GM19099 (cell line): Measurements from ENCODE around the gene UBE2C.

Experiments used
- POLR2A ChIP-seq: IDR thresholded peaks from 3 replicates; pipeline ENCODE4 v1.6.1; 2011; ENCODE audit warnings: low read depth; ENCODE audit not compliant: insufficient read length; ENCODE audit errors: extremely low read depth

UBE2C gene

DNA sequence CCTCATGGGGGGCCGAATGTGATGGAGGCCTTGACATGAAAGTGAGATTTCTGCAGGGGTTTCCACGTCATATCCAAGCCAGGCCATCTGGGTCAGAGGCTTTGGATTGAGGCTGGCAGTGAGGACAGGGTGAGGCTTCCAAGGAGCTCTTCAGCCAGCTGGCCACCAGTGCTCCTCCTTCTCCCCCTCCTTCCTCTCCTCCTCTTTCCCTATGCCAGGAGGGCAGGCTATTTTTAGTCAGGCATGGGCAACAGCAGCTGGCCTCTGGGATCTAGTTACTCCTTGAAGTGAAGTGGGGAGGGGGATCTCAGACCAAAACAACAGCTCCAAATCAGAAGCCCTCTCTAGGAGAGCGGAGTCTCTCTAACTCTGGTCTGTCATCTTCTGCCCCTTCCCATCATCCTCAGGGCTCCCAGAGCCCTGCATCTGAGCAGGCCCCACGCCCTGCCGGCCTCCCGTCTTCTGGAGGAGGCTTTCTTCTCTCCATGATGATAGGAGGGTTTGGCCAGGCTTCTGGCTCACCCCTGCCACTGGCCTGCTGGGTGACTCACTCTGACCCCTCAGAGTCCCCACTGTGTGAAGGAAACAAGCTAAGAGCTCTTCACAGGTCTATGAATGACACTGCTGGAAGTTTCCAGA lies 14.1 kb downstream of the UBE2C start:
- TF ChIP-seq POLR2A = no peak

DNA sequence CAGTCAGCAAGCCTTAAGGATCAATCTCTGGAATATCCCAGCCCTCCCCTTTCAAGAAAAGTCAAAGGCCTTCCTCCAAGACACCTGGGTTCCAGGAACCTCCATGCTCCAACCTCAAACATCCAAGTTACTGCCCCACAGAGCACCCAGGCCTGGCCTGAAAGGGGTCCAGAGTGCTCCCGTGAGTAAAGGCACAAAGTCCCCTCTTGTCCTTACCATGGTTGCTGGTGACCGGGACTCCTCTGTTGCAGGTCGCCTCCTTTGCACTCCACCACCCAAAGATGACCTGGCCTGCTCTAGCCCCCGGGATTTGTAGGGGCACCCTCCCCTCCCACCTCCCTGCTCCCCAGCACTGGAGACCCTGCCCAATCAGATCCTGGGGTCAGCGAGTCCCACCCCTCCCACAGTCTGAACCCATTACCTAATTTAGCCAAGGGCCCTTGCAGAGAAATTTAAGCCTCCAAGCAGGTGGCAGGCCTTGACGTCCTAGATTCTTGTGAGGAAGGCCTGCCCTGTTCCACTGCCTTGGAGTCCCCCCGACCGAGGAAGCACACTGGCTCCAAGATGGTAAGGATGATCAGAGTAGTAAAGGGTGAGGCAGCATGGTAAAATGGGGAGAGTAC lies 14.7 kb downstream of the UBE2C start, which contains the start of gene TNNC2:
Gene TNNC2 (minus strand): TSS at position 283 of the 623 bp plus-strand sequence. CDS start 64 bp downstream, at position 219.
- TF ChIP-seq POLR2A = no peak

DNA sequence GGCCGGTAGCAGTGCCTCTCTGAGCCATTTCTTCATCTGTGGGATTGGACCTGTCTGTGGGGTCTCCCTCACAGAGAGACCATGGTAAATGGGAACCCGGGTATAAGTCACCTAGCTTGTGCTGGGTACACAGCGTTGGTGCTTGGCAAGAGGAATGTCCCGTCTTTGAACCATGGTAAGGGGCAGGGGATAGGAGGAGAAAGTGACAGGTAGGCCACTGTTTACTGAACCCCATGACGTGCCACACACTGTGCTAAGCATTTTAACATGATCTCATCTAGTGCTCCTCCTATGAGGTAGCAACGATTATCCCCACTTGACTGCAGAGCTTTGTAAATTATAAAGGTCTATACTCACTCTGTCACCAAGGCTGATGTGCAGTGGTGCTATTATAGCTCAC lies 15.3 kb downstream of the UBE2C start:
- no peak for TF ChIP-seq POLR2A

DNA sequence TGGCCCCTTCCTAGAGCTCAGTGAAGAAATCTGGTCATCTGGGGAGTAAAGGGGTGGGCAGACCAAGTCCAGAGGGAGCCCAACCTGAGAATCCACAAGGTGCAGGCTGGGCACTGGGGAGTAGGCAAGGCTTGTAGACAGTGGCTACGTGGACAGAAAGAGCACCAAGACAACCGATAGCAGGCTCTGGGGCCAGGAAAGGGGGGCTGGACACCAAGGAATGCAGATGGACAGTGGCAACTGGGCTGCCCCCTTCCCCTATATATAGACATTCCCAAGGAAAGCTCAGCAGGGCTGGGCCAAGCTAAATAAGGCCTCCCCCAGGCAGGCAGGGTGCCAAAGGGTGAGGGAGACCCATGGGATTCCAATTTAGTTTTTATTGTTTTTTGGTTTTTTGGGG lies 16.1 kb downstream of the UBE2C start:
- TF ChIP-seq POLR2A = no peak

DNA sequence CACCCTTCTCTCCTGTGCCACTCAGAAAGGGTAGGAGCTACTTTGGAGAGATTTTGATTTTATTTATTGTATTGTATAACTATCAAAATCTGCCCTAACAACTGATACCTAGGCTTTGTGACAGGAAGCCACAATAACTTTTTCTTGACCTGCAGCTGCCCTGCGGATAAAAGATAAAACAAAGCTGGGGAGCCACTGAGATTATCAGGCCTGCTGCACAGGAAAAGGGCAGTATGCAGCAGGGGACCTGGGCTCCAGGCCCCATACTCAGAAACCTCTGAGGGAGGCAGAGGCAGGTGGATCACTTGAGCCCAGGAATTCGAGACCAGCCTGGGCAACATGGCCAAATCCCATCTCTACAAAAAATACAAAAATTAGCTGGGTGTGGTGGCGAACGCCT lies 20.2 kb downstream of the UBE2C start:
- TF ChIP-seq POLR2A = no peak

DNA sequence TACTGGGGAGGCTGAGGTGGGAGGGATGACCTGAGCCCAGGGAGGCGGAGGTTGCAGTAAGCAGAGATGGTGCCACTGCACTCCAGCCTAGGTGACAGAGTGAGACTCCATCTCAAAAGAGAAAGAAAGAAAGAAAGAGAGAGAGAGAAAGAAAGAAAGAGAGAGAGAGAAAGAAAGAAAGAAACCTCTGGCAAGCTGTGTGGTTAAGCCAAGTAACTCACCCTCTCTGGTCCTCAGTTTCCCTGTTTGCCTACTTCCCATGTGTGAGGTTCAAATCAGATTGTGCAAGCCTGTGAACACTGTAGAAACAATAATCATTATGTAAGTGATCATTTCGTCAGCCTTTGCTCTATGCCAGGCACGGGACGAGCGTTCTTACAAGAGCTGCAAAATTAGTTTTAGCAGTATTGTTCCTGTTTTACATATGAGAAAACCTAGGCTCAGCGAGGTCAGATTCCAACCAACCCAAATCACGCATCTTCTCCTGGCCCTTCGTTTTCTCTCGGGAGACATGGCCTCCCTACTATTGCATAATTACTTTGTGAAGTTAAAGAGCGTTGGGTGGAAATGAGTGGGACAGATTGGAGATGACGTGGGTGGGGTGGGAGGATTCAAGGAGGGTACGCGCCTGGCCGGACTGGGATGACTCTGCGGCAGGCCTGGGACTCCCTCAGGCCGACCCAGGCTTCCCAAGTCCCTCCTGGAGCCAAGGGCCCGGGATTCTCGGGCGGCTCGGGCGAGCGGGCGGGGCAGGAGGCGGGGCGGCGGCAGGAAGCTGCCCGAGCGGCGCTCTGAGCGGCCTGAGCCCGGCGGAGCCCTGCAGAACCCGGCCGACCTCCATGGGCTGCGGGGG lies 20.8 kb downstream of the UBE2C start, which contains the start of gene SNX21:
Gene SNX21 (plus strand): TSS at position 770 of the 853 bp plus-strand sequence. CDS start 121 bp downstream, outside the sequence.
- TF ChIP-seq POLR2A = no peak

DNA sequence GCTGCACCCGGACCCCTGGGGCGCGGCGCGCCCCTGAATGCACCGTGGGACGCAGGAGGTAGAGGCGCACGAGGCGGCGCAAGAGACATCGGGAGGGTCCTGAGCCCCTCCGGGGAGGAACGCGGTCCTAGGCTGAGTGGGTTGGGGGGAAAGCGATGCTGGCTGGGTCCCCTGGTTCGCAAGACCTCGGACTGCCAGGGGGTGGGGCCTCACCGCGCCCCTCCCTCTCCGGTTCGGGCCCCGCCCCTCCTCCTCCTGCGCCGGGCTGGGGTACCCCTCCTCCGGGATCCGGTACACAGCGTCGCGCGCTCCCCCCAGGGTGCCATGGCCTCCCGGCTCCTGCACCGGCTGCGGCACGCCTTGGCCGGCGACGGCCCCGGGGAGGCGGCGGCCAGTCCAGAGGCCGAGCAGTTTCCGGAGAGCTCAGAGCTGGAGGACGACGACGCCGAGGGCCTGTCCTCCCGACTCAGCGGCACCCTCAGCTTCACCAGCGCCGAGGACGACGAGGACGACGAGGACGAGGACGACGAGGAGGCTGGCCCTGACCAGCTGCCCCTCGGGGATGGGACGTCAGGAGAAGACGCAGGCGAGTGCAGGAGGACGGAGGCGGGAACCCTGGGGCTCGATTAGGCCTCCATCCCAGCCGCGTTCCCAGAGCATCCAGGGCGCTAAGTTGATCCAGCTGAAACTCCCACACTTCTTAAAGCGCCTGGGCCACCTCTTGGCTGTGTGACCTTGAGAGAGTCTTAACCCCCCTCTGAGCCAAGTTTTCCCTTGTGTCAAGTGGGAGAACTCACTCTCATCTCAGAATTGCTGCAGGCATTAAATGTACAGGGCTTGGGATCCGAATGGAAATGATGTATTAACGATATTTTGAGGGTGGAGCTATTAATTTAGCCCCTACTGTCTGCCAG lies 21.7 kb downstream of the UBE2C start:
- no peak for TF ChIP-seq POLR2A

DNA sequence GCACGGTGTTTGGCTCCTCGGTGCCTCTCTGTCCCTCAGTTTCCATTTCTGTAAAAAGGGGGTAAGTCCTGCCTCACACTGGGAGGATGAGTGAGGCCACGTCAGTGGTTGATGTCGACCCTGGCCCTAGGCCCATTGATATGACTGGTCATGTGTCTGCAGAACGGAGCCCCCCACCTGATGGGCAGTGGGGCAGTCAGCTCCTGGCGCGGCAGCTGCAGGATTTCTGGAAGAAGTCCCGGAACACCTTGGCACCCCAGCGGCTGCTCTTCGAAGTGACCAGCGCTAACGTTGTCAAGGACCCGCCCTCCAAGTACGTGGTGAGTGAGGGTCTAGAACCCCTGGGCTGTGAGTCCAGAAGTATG lies 22.3 kb downstream of the UBE2C start:
- TF ChIP-seq POLR2A = no peak

DNA sequence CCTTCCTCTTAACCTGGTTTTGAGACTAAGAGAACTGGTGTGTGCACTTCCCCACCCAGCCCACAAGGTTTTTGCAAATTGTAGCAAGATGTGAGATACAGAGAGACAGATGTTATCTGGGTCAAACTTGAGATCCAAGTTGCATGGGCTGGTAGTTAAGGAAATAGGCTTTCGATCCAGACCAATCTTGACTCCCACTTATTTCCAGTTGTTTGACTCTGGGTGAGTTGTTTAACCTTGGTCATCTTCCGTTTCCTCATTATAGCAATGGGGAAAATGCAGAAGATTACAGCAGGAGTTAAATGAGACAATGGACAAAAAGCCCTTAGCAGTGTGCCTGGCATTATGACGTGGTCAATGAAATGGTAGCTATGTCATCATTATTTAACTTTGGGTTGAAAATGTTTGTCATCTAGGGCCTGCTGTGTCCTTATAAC lies 22.9 kb downstream of the UBE2C start:
- TF ChIP-seq POLR2A = no peak

DNA sequence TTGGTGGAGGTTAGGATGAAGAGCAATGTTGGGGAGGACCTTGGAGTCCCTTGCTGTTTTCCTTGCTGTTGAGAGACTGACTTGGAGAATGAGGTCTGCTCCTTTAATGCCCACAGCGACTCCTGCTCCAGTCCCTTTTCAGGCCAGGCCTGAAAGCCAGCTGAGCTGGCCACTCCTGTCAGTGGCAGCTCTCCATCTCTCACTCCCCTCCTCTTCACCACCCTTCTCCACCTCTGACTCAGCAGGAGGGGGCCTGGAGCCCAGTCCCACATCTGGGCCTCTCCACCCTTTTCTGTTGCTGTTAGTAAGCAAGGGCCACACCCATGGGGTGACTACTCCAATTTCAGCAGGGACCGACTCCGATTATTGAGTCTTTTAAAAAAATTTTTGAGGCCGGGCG lies 23.4 kb downstream of the UBE2C start:
- no peak for TF ChIP-seq POLR2A

DNA sequence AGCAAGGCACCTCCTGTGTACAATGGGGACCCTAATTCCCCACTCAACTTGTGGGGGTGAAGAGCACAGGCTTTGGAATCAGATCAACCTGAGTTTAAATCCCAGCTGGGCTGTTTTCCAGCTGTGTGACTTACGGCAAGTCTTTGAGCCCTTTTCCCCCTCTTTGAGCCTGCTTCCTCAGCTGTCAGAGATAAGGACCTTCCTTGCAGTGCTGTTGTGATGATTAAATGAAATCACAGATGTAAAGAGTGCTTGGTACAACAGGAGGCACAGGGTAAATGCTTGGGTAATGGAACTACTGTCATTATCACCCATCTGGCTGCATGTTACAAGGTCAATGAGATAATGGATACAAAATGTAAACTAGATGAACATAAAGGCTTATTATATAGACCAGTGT lies 24.4 kb downstream of the UBE2C start:
- TF ChIP-seq POLR2A = no peak

DNA sequence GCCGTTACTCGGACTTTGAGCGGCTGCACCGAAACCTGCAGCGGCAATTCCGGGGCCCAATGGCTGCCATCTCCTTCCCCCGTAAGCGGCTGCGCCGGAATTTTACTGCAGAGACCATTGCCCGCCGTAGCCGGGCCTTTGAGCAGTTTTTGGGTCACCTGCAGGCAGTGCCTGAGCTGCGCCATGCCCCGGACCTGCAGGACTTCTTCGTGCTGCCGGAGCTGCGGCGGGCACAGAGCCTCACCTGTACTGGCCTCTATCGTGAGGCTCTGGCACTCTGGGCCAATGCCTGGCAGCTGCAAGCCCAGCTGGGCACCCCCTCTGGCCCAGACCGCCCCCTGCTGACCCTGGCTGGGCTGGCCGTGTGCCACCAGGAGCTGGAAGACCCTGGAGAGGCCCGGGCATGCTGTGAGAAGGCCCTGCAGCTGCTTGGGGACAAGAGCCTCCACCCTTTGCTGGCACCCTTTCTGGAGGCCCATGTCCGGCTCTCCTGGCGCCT lies 28.3 kb downstream of the UBE2C start:
- no peak for TF ChIP-seq POLR2A

DNA sequence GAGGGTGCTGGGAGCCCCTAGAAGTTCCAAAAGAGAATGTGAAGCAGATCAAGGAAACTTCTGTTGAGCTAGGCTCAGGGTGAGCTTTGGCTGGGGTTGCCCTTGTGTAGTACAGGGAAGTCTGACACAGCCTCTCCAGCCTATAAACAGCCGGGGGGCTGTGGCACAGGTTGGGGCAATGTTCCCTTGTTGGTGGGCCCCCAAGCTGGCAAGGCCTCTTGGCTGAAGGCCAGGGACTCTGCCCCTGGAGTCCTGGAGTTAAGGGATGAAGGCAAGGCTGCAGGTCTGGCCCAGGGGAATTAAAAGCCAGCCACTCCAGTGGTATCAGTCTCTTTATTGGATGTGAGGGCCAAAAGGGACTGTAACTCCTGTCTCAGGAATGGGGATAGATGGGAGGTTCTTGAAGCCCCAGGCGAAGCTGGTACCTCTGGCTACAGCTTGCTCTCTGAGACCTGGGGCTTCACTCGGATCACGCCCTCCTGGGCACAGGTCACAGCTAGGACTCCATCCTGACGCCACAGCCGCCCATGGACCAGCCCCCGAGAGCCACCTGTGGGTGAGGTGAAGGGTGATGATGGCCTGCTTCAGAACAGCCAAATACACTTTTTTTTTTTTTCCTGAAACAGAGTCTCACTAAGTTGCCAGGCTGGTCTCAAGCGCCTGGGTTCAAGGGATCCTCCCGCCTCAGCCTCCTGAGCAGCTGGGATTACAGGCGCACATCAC lies 29.1 kb downstream of the UBE2C start:
- TF ChIP-seq POLR2A = no peak

DNA sequence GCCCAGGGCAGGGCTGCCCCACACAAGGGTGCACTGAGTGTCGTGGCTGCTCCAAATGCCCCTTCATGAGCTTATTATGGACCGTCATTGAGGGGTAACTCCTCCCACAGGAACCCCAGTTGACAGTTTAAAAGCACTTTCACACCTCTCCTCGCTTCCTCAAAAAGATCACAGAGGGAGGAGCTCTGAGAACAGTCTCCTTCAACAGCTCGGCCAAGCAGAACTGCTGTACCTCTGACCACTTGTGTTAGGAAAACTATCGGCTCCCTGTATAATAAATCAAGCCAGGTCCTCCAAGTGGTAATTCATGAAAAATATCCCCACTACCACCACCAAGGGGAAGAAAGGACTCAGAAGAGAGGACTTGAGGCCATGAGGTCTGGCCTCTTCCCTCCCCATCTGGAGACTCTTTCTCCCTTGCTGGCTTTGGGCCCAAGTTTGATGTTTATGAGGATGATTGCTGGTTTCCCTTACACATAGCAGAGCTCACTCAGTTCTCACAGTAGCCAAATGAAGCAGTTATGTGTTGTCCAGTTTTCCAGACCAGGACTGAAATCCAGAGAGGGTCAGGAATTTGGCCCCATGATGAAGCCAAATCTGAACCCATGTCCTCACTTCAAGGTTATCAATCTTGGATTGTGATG lies 29.8 kb downstream of the UBE2C start:
- TF ChIP-seq POLR2A = no peak

DNA sequence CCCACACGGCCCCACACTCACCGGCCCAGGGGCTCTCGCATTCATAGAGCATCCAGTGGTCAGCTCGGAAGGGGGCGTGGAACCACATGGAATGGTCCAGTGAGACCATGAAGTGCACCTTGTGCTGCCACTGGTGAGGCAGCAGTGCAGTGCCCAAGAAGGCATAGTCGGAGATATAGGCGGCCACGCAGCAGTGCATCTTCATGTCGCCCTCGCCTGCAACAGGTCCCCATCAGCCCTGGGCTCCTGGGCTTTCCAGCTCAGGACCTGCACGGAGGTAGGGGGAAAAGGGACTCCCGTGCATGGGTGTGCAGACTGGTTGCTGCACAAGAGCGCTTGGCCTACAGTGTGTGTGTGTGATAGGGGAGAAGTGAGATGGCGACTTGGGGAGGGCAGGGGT lies 31.1 kb downstream of the UBE2C start:
- no peak for TF ChIP-seq POLR2A
